Glutamatergic neuron (in vitro differentiated cells): ENCODE measurements around the gene SMTNL1. TPM values are rescaled to one million over a fixed set of nuclear protein-coding genes. Genes with fewer than 3 reads are reported as not detected.
A peak's percentile ranks its signal among the peaks of the same experiment; 100 is the strongest.

ENCODE experiments used
- DNase-seq: peaks from one replicate; pipeline ENCODE4 v3.0.0; 2022
- H3K27ac Mint-ChIP-seq: one replicate; pipeline ENCODE4 v1.8.0; 2020; ENCODE audit warnings: mild to moderate bottlenecking, mixed read lengths, inconsistent platforms; ENCODE audit not compliant: unreplicated experiment
- H3K27me3 Mint-ChIP-seq: one replicate; pipeline ENCODE4 v1.8.0; 2020; ENCODE audit warnings: mild to moderate bottlenecking, moderate library complexity, mixed read lengths, inconsistent platforms; ENCODE audit not compliant: unreplicated experiment
- H3K36me3 Mint-ChIP-seq: one replicate; pipeline ENCODE4 v1.8.0; 2020; ENCODE audit warnings: mild to moderate bottlenecking, mixed read lengths, inconsistent platforms; ENCODE audit not compliant: unreplicated experiment
- H3K4me1 Mint-ChIP-seq: one replicate; pipeline ENCODE4 v1.8.0; 2020; ENCODE audit warnings: mild to moderate bottlenecking, low read depth, mixed read lengths, inconsistent platforms; ENCODE audit not compliant: unreplicated experiment
- H3K4me3 Mint-ChIP-seq: one replicate; pipeline ENCODE4 v1.8.0; 2020; ENCODE audit warnings: mild to moderate bottlenecking, mixed read lengths, inconsistent platforms; ENCODE audit not compliant: unreplicated experiment
- H3K9me3 Mint-ChIP-seq: one replicate; pipeline ENCODE4 v1.8.0; 2020; ENCODE audit warnings: mild to moderate bottlenecking, moderate library complexity, mixed read lengths, inconsistent platforms; ENCODE audit not compliant: unreplicated experiment
- total RNA-seq: library from RNA; stranded (reverse); fragmentation: NEBNext Ultra II Directional; extraction: Animal tissue kit (Norgen Biotek cat#: 25700); gene quantifications from one replicate; pipeline ENCODE4 v1.2.1, GENCODE V29; 2021; ENCODE audit not compliant: unreplicated experiment
- TF ChIP-seq, protein P1 (sequence below): fragments of 200-600 bp; sonication (generic); IDR thresholded peaks from one replicate; pipeline ENCODE4 v1.5.0; 2021; ENCODE audit not compliant: partially characterized antibody, unreplicated experiment

Gene SMTNL1
- total RNA-seq, 1 donor from 2014 or later = not detected

DNA sequence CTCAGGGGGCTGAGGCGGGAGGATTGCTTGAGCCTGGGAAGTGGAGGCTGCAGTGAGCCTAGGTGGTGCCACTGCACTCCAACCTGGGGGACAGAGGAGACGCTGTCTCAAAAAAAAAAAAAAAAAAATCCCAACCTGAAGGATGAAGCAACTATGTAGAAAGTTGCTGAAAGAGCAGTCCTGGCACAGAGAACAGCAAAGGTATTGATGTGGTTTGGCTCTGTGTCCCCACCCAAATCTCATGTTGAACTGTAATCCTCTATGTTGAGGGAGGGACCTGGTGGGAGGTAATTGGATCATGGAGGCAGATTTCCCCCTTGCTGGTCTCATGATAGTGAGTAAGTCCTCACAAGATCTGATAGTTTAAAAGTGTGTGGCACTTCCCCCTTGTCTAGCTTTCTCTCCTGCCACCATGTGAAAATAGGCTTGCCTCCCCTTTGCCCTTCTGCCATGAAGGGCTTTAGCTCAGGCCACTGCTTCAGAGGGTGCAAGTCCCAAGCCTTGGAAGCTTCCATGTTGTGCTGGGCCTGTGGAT, 49.4 kb downstream of the SMTNL1 start:
- H3K4me3 Mint-ChIP-seq = no peak overlapping the region
- DNase-seq = no peak

DNA sequence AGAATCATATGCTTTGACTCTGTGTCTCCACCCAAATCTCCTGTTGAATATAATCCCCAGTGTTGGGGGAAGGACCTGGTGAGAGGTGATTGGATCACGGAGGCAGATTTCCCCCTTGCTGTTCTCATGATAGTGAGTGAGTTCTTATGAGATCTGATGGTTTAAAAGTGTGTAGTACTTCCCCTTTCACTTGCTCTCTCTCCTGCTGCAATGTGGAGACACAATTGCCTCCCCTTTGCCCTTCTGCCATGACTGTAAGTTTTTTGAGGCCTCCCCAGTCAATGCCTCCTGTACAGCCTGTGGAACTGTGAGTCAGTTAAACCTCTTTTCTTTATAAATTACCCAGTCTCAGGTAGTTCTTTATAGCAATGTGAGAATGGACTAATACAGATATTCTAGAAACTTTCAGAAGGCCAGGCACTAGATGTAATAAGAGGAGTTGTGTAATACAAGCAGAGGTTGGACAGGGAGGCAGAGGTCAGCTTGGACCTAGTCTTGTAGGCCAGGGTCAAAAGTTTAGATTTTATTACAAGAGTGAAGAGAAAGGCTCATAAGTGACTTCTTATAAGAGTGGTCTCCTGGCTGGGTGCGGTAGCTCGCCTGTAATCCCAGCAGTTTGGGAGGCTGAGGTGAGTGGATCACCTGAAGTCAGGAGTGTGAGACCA, 50.8 kb downstream of the SMTNL1 start:
- Mint-ChIP-seq H3K27ac (no peak overlapping the region), H3K4me3 (no peak overlapping the region), H3K9me3 (no peaks in the 10 kb centered on the region), H3K27me3 (peaks cover 2% of the 10 kb centered on the region), H3K4me1 (peaks cover 20% of the 10 kb centered on the region), H3K36me3 (peaks cover 10% of the 10 kb centered on the region)
- no peak for DNase-seq
- TF ChIP-seq, protein P1, sequence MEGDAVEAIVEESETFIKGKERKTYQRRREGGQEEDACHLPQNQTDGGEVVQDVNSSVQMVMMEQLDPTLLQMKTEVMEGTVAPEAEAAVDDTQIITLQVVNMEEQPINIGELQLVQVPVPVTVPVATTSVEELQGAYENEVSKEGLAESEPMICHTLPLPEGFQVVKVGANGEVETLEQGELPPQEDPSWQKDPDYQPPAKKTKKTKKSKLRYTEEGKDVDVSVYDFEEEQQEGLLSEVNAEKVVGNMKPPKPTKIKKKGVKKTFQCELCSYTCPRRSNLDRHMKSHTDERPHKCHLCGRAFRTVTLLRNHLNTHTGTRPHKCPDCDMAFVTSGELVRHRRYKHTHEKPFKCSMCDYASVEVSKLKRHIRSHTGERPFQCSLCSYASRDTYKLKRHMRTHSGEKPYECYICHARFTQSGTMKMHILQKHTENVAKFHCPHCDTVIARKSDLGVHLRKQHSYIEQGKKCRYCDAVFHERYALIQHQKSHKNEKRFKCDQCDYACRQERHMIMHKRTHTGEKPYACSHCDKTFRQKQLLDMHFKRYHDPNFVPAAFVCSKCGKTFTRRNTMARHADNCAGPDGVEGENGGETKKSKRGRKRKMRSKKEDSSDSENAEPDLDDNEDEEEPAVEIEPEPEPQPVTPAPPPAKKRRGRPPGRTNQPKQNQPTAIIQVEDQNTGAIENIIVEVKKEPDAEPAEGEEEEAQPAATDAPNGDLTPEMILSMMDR = no peak

More for the DNA sequence above, 49.4 kb downstream of the SMTNL1 start:
- H3K4me1 Mint-ChIP-seq = peaks cover 16% of the 10 kb centered on the region
- H3K27ac Mint-ChIP-seq = no peak overlapping the region
- H3K36me3 Mint-ChIP-seq = peaks cover 10% of the 10 kb centered on the region
- no peaks in the 10 kb centered on the region for H3K27me3 Mint-ChIP-seq
- H3K9me3 Mint-ChIP-seq = no peaks in the 10 kb centered on the region
- TF ChIP-seq, protein P1 = no peak

DNA sequence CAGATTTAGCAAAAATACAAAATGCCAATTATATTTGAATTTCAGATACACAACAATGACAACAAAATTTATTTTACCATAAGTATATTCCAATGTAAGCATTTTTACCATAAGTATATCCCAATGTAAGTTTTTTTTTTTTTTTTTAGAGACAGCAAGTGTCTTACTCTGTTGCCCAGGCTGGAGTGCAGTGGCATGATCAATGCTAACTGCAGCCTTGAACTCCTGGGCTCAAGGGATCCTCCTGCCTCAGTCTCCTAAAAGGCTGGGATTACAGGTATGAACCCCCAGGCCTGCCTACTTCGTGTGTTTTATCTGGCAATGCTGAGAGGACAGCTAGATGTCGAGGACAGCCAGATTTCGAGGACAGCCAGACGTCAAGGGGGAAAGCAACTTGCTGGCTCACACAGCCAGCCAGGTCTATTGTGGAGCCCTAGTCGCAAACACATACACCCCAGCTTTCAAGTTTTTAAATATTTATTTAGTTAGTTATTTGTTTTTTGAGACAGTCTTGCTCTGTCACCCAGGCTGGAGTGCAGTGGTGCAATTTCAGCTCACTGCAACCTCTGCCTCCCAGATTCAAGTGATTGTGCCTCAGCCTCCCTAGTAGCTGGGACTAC, 59.0 kb downstream of the SMTNL1 start:
- TF ChIP-seq, protein P1 = no peak
- no peak for DNase-seq
- Mint-ChIP-seq H3K36me3 (no peaks in the 10 kb centered on the region), H3K27ac (peak overlapping the region; percentile 99), H3K4me3 (no peak overlapping the region), H3K4me1 (peaks cover 48% of the 10 kb centered on the region), H3K9me3 (peaks cover 17% of the 10 kb centered on the region), H3K27me3 (peaks cover 14% of the 10 kb centered on the region)

DNA sequence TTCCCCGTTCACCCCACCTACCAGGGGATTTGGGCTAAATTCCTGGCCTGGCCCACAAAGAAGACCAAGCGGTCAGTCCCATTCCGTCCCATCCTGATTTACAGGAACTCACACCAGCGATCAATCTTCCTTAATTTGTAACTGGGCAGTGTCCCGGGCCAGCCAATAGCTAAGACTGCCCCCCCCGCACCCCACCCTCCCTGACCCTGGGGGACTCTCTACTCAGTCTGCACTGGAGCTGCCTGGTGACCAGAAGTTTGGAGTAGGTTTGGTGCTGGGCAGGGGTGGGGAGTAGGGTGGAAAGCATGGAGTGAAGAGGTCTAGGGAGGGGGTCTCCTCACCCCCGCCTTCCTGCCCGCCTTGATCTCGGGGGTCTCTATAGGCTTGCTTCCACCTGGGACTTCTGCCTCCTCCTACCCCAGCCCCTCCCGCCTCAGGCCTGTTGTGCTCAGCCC, 60.1 kb downstream of the SMTNL1 start, which contains the start of gene SERPING1:
TSS of gene SERPING1 (plus strand) at position 225 of the 455 bp plus-strand sequence. CDS start 586 bp downstream, outside the sequence.
- DNase-seq = no peak
- H3K36me3 Mint-ChIP-seq = no peaks in the 10 kb centered on the region
- H3K9me3 Mint-ChIP-seq = peaks cover 17% of the 10 kb centered on the region
- peaks cover 50% of the 10 kb centered on the region for H3K4me1 Mint-ChIP-seq
- TF ChIP-seq, protein P1 = no peak
- peak within 1 kb of the TSS; percentile 94 for H3K4me3 Mint-ChIP-seq
- peaks cover 14% of the 10 kb centered on the region for H3K27me3 Mint-ChIP-seq
- H3K27ac Mint-ChIP-seq = peak within 1 kb of the TSS; percentile 99
